ENCODE data around the gene PDZRN3.

The PDZRN3 gene

DNA sequence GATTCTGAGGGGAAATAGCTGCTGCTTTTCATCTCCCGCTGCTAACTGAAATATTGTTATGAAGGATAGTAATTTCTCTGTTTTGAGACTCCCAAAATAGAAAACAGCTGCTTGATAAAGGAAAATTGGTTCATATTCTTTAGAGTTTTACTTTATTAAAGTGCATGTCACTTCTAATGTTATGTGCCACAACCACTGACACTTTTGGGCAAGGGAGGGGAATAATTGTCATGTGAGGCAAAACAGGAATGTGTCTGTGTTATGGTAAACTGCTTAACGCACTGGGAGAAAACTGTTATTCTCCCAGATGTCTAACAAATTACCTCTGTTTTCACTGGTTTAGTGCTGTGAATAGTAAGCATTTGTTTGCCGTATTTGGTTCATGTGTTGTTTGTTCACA lies 201.6 kb downstream of the PDZRN3 start:
- Histone ChIP-seq H3K4me3 (replicated peaks; ENCODE audit: insufficient read depth, low read length) (no peak overlapping the region), H3K27me3 (ENCODE audit: insufficient read depth, poor library complexity, severe bottlenecking) (no peaks in the 10 kb centered on the region), H3K27ac (replicated peaks) (no peak overlapping the region)
- no peak for DNase-seq (ENCODE audit: low read depth in 1 of 2, low spot score in 1 of 2)
- TF ChIP-seq CTCF (IDR thresholded peaks at IDR 0.05; ENCODE audit: insufficient read depth, low read length) (no peak), REST (IDR thresholded peaks at IDR 0.05; ENCODE audit: insufficient replicate concordance, low read depth) (no peak), POLR2AphosphoS5 (IDR thresholded peaks at IDR 0.05; ENCODE audit: low read depth) (no peak), SPI1 (IDR thresholded peaks at IDR 0.05; ENCODE audit: borderline replicate concordance, low read depth) (no peak), GABPA (IDR thresholded peaks at IDR 0.05; ENCODE audit: low read depth) (no peak)

DNA sequence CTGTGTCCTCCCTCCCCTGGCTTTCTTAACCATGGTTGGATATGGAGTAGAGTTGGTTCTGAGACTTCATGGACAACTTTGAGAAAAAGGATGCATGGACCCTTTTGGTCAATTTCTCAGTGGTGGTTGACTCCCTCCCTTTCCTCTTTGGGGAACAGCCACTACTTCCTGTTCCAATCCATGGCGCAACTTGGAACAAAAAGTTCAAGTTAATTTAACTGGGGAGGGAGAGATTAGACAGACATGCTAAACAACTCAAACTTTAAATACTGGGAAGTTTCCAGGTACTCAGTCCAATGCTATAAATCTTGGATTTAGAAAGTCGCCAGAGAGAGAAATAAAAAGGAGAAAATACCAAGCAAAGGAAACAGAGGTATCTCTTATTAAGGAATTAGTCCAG lies 202.2 kb downstream of the PDZRN3 start:
- no peak overlapping the region for H3K4me3 ChIP-seq (replicated peaks; ENCODE audit: insufficient read depth, low read length)
- no peaks in the 10 kb centered on the region for H3K27me3 ChIP-seq (ENCODE audit: insufficient read depth, poor library complexity, severe bottlenecking)
- no peak for DNase-seq (ENCODE audit: low read depth in 1 of 2, low spot score in 1 of 2)
- H3K27ac ChIP-seq (replicated peaks): no peak overlapping the region
- TF ChIP-seq CTCF (IDR thresholded peaks at IDR 0.05; ENCODE audit: insufficient read depth, low read length): no peak

DNA sequence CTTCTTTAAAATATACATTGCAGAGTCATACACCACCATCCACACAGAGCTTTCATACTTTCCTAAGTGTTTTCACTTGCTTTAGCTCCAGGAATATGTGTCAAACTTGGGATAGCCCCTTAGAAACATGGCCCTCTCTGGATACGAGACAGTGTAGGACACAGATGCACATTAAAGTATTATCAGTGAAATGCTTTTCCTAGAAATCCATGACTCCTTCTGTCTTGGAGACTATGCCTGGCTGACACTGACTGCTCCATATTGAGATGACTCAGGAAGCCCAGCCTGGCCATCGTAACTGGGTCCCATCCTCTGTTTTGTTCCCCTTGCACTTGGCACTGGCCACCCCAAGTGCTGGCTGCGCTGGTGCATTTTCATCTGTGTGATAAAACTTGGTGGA lies 204.8 kb downstream of the PDZRN3 start:
- H3K4me3 ChIP-seq (replicated peaks; ENCODE audit: insufficient read depth, low read length): no peak overlapping the region
- DNase-seq (ENCODE audit: low read depth in 1 of 2, low spot score in 1 of 2): no peak
- no peaks in the 10 kb centered on the region for H3K27me3 ChIP-seq (ENCODE audit: insufficient read depth, poor library complexity, severe bottlenecking)
- TF ChIP-seq GABPA (IDR thresholded peaks at IDR 0.05; ENCODE audit: low read depth) (no peak), POLR2AphosphoS5 (IDR thresholded peaks at IDR 0.05; ENCODE audit: low read depth) (no peak), CTCF (IDR thresholded peaks at IDR 0.05; ENCODE audit: insufficient read depth, low read length) (no peak), REST (IDR thresholded peaks at IDR 0.05; ENCODE audit: insufficient replicate concordance, low read depth) (no peak), SPI1 (IDR thresholded peaks at IDR 0.05; ENCODE audit: borderline replicate concordance, low read depth) (no peak)
- no peak overlapping the region for H3K27ac ChIP-seq (replicated peaks)

DNA sequence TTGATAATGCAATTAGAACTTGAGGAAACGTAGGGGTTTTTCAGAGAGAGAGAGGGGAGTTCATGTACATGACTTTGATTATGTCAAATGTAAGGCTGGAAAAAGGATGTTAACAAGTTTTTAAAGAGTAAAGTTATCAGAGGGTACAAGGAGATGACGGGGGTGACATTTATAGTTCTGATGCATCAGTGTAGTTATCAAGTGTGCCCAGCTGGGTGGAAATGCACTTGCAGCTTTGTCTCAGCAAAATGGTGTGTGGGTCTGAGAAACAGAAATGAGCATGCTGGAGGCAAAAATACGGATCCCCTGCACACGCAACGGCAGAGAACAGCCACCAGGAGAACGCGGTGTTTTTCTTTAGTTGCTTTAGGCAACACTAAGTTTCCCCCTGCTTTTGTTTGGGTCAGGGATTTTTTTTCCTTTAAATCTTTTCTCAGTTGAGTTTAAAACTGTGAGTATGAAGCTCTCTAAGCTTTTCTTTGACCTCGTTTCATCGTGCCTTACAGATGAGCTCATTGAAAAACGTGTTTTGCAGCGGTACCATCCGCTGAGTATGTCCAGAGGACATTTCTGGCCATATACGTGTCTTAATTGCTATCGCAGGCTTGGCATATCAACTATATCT lies 205.4 kb downstream of the PDZRN3 start:
- H3K4me3 ChIP-seq (replicated peaks; ENCODE audit: insufficient read depth, low read length): no peak overlapping the region
- DNase-seq (ENCODE audit: low read depth in 1 of 2, low spot score in 1 of 2): no peak
- H3K27ac ChIP-seq (replicated peaks): no peak overlapping the region

More for the DNA sequence above, 205.4 kb downstream of the PDZRN3 start:
- no peak for TF ChIP-seq POLR2AphosphoS5 (IDR thresholded peaks at IDR 0.05; ENCODE audit: low read depth)
- TF ChIP-seq GABPA (IDR thresholded peaks at IDR 0.05; ENCODE audit: low read depth): no peak
- TF ChIP-seq CTCF (IDR thresholded peaks at IDR 0.05; ENCODE audit: insufficient read depth, low read length): no peak
- TF ChIP-seq REST (IDR thresholded peaks at IDR 0.05; ENCODE audit: insufficient replicate concordance, low read depth): no peak
- no peak for TF ChIP-seq SPI1 (IDR thresholded peaks at IDR 0.05; ENCODE audit: borderline replicate concordance, low read depth)
- no peaks in the 10 kb centered on the region for H3K27me3 ChIP-seq (ENCODE audit: insufficient read depth, poor library complexity, severe bottlenecking)
